LNCAP (cell line): ENCODE results near the gene ATG2B.

Experiments used
- TF ChIP-seq, protein P1 (sequence below): fragments of 450-650 bp; IDR thresholded peaks from 2 replicates; pipeline ENCODE4 v1.5.1; 2017; ENCODE audit warnings: mild to moderate bottlenecking

The ATG2B gene

DNA sequence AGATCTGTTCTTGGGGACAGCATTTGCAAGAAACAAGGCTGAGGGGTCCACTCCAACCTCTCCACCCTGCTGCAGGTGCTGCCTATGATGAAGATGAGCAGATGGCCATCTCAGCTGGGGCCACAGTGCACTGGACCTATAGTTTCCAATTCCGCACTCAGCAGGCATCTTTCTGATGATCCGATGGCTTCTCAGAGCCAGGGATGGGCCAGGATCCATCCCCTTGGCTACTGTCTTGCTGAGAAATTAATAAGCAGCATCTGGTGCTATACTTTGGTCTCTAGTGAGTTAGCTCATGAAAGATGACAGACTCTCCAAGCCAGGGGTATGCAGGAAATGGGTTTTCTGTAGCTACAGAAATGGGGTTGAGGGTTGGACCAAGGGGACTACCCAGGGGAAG lies 125.5 kb downstream of the ATG2B start:
- TF ChIP-seq, protein P1, sequence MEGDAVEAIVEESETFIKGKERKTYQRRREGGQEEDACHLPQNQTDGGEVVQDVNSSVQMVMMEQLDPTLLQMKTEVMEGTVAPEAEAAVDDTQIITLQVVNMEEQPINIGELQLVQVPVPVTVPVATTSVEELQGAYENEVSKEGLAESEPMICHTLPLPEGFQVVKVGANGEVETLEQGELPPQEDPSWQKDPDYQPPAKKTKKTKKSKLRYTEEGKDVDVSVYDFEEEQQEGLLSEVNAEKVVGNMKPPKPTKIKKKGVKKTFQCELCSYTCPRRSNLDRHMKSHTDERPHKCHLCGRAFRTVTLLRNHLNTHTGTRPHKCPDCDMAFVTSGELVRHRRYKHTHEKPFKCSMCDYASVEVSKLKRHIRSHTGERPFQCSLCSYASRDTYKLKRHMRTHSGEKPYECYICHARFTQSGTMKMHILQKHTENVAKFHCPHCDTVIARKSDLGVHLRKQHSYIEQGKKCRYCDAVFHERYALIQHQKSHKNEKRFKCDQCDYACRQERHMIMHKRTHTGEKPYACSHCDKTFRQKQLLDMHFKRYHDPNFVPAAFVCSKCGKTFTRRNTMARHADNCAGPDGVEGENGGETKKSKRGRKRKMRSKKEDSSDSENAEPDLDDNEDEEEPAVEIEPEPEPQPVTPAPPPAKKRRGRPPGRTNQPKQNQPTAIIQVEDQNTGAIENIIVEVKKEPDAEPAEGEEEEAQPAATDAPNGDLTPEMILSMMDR = no peak

GRCh38 chr14:96235426-96235825 lies 127.7 kb downstream of the ATG2B start:
- TF ChIP-seq, protein P1 = no peak

DNA sequence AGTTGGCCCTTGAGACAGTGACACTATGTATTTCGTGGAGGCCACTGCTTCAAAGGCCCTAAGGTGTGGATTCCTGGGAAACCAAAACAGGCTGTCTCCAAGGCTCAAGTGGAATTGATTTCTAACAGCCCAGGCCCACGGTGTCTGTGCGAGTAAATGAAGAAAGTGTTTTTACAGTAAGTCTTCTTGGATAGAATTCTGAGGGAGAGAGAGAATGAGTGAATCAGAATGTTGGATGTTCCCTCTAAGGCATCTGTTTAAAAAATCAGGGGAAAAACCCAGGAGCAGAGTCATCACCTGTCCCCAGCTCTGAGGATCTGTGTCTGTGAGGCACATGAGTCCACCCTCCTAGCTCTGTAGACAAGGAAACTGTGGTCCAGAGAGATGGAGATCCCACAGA lies 129.5 kb downstream of the ATG2B start:
- TF ChIP-seq, protein P1 = no peak

DNA sequence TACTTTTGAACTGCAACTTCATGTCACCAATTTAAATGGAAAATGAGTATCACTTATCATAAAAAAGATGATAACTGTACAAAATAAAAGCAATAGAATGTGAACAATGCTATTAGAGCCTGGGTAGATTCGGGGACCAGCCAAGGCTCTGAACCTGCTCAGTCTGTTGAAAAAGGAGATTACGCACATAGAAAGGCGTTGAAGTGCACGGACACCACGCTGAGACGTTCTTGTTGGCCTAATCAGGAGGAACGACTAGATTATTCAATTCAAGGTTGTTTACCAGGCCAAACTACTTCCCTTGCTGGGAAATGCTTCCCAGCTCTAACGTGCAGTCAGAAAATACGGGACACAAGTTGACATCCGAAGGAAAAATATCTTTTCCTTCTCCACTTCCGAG lies 130.6 kb downstream of the ATG2B start:
- TF ChIP-seq, protein P1 = no peak

DNA sequence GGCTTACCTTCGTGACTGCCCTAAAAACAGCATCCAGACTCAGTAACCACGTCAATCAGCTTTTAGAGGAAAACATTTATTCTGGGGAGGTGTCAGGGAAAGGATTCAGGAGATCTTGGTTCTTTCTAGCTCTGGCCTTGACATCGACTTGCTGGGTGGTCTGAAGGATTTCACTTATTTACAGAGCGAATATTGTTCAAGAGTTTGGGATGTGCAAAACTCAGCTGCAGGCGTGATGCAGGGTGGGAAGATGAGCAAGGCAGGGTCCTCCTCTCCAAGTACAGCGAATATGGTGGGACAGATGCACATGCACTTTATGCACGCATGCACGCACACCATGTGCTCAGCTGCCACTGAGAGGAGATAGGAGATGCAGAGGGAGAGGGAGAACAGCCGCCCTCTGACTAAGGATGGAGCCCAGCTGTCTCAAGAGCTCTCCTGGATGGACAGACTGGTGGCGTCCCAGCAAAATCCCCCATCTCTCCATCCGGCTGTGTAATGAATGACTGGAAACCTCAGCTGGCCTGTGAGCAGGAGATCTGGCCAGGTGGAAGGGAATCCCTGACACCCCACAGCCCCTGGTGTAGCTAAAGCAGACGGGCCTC lies 131.5 kb downstream of the ATG2B start:
- TF ChIP-seq, protein P1 = no peak

GRCh38 chr14:96231056-96231455 lies 132.1 kb downstream of the ATG2B start:
- TF ChIP-seq, protein P1 = no peak

GRCh38 chr14:96229315-96229714 lies 133.8 kb downstream of the ATG2B start:
- TF ChIP-seq, protein P1 = no peak
